Fibroblast of skin of right biceps (primary cell): ENCODE results near the gene PAIP2B.
"Not testable (repeated sequence)": the region's sequence is repeated elsewhere in the genome, so short reads cannot be mapped to it uniquely, and the experiment has no call there.

Source experiments
- DNase-seq: peaks from one replicate; pipeline ENCODE4 v3.0.0-alpha.2; 2013

Gene PAIP2B, protein sequence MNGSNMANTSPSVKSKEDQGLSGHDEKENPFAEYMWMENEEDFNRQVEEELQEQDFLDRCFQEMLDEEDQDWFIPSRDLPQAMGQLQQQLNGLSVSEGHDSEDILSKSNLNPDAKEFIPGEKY

DNA sequence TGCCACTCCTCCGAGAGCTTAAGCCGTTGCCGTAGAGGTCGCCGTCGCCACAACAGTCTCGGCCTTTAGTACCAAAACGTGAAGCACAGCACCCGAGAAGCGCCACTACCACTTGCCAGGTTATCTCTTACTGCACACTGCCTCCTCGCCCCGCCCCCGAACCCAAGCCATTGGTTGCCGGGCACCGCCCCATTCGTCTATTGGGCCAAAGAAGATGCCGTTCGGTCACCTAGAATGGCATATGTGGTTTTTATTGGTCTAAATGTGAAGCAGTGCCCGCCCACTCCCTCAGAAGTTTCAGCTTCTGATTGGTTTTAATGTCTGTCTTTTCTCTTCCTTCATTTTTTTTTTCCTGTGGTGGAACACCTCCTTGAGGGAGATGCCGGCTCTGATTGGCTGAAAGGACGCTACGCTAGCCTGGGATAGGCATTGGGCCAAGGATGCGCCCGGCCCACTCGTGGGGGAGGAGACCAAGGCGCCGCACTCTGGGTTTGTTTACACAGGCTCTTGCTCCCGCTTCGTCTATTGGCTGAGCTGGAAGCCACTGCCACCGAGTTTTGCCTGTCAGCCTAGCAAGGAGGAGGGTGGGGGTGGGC lies at the start of gene PAIP2B:
Gene PAIP2B, minus strand, starts transcription at position 139 of the 596 bp plus-strand sequence. CDS start 24,514 bp downstream, outside the sequence.
- peak; percentile 99 for DNase-seq

DNA sequence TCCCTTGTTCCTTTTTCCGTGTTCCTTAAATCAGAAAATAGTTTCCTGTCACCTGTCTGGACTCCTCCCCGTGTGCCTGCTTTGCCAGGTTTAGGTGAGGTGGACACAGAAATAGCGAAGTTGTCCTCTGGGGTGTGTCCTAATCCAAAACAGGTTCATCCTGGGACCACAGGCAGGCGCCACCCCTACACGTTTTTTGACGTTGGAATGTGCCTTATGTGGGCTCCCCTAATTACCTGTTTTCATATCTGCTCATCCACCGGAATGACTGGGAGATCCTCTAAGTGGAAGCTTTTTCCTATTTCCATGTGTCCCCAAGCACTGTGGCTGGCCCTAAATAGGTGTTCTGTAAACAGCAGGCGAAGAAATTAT lies 49.0 kb upstream of the PAIP2B start:
- no peak for DNase-seq

DNA sequence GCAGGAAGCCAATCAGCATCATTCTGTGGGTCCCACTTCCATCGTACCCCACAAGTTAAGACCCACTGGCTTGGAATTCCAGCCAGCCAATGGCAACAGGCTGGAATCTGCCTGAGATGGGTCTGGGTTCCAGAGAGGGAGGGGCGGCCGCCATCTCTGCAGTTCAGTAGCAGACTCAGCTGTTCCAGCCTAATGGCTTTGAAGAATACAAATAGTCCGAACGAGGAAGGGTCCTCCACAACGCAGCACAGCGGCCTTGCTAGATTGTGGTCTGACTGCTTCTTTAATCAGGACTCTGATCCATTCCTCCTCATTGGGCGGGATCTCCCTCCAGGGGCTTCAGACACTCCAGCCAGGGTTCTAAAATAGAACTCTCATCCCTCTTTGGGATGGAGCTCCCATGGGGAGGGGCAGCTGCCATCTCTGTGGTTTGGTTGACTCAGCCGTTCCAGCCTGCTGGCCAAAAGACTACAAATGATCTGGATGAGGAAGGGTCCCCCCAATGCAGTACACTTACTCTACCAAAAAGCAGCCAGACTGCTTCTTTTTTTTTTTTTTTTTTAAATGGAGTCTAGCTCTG lies 42.7 kb upstream of the PAIP2B start:
- DNase-seq = no peak

DNA sequence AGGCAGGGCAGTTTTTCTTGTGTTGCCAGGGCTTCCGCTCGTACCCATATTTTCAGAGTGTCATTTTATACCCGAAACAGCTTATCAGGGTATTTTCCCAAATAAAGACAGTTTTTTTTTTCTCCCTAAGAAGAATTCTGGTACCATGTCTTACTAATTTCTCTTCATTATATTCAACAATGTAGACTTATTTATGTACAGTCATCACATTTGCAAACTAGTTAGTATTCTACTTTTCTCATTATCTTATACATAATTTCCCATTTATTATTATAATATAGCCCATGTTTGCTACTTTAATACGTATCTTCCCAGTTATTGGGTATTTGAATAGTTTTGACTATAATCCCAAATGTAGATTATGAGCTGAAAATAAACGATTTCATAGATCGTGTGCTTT lies 36.5 kb upstream of the PAIP2B start:
- DNase-seq = no peak

DNA sequence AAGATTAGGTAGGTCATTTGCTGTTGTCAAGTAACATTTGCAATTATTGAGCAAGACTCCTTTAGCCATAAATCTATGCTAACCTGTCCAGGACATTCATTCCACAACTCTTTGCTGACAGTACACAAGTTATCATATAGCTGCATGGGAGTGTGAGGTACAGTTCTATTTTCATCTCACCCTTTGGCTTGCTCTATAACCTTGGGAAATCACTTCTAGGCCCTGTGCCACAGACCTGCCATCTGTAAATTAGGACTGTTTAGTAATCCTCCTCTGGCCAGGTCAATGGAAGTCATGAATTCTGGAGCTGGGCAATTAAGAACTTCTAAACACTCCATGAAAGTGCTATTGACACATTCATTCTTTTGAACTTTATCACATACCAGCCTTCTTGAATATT lies 34.6 kb upstream of the PAIP2B start:
- DNase-seq = no peak

DNA sequence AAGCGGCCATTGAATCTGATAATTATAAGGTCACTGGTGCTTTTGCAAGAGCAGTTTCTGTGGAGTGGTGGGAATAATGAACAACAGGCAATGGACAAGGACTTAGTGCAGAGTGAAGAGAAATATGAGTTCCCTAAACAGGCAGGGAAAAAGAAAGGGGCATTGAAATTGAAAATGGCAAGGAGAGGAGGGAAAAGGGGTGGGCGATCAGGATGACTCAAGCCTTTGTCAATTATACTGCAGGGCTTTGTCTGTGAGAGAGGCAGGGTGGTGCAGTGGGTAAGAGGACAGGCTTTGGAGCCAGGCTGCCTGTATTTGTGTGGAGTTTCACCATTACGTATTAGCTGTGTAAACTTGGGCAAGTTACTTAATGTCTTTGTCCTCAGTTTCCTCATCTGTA lies 29.5 kb upstream of the PAIP2B start:
- no peak for DNase-seq

DNA sequence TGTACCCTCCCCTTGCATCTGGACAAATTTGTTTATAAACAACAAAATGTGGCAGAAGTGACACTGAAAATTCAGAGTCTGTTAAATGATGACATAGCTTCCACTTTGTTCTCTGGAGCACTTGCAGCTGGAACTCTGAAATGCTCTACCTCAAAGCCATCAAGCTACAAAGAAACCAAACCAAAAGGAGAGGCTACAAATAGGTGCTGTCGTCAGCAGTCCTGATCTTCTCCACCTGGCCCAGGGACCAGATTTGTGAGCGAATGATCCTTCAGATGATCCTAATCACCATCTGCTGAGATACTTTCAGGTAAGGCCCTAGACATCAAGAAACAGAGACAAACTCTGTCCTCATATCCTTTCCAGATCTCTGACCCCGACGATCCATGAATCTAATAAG lies 27.9 kb upstream of the PAIP2B start:
- no peak for DNase-seq

DNA sequence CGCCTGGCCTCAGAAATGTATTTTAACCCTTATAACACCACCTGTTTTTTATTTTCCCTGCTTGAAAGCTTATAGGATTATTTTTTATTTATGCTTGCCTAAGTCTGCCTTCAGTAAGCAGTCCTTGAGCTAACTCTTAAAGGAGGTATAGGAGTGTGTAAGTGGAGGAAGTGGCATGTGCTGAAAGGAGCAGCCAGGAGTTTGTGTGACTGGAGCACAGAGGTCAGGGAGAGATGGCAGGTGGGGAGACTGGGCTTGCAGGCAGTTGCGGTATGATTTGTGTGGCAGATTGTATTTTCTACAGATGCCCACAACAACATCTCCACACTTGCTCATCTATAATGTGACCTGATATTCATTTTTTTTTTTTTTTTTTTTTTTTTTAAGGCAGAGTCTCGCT lies 27.2 kb upstream of the PAIP2B start:
- no peak for DNase-seq

DNA sequence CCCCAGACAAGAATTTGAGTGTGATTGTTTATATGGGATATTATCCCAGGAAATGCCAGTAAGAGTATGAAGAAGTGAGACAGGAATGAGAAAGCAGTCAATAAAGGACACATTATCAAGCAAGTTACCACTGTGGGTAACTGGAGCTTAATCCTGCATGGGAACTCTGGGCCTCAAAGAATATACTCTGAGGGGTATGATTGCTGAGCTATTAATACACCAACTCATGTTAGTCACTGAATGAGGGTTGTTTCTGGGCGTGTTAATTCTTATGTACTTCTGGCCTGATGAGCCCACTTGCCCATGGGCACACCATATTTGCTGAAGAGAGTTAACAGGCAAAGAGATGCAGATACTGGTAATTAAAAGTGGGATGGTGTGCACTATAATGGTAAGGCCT lies 26.6 kb upstream of the PAIP2B start:
- no peak for DNase-seq

DNA sequence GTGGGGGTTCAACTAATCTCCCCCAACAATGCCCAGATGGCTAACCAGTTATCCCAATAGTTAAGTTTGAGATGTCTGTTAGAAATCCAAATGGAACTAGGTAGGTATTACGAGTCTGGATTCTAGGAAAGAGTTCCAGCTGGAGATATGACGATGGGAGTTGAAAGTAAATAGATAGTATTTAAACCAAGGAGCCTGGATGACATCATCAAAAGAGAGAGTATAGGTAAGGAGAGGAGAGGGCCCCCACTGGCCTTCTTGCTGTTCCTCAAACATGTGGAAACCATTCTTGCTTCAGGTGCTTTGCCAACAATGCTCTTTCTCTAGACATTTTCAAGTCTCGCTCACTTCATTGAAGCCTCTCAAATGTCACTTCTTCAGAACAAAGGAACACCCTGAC lies 26.0 kb upstream of the PAIP2B start:
- DNase-seq = no peak

DNA sequence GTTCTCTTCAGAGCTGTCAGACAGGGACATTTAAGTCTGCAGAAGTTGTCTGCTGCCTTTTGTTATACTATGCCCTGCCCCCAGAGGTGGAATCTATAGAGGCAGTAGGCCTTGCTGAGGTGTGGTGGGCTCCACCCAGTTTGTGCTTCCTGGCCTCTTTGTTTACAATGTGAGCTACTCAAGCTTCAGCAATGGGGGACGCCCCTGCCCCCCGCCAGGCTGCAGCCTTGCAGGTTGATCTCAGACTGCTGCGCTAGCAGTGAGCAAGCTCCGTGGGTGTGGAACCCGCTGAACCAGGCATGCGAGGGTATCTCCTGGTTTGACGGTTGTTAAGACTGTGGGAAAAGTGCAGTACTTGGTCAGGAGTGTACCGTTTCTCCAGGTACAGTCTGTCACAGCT lies 24.0 kb upstream of the PAIP2B start:
- DNase-seq = no peak

DNA sequence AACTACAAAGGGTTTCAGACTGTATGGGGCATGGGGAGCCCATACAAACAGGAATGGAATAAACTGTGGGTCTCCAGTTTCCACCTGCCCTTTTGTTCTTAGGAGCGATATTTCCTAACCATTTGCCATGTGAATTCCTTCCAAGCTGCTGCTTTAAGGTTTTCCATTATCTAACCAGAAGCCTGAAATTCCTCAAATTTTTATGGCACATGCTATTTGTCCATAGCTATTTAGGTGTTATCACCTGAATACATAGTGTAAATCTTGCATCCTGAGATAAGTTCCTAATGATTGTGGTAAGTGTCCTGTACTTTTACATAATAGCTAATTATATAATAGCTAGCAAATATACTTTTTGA lies 17.4 kb upstream of the PAIP2B start:
- no peak for DNase-seq

DNA sequence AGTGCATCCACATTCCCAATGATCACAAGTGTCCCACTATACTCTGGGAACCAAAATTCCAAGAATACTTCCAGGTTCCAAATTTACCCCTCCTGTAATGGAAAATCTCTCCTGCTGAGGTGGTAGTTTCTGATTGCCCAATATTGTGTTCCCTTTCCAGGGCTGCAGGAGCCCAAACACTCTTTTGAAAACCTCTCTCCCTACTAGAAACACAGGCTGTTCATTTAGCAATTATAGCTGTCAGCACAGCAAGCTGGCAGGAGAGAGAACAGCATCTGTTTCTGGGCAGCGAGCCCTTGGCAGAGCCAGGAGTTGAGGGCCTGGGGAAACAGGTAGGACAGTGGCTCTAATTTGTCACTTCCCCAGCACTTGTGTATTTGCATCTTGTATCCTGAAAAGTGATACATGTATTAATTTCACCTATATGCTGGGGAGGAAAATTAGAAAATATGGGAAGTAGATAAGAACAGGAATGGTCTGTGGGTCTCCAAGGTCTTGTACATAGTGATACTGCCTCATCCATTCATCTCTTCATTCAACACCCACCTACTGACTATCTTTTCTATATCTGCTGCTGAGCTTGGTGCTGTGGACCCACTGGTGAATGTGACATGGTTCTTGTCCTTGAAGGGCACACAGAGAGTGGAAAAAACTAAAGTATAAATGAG lies 16.9 kb upstream of the PAIP2B start:
- no peak for DNase-seq

DNA sequence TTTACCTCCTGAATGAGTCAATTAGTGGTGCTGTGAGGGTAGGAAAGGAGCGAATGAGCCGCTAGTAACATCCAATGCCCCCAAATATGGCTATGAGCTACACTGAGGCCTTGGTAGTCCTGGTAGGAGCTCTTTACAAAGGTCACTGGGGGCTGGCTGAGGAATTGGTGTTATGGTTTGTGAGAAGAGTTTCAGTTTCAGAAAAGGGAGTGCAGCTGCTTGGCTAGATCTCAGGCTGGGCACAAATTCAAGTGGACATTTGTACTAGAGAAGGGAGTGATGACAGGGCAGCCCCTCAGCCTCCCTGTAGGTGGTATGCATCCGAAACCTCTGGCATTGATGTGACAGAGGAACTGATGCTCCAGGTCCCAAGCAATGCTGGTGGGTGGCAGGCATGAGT lies 13.9 kb upstream of the PAIP2B start:
- DNase-seq = no peak

DNA sequence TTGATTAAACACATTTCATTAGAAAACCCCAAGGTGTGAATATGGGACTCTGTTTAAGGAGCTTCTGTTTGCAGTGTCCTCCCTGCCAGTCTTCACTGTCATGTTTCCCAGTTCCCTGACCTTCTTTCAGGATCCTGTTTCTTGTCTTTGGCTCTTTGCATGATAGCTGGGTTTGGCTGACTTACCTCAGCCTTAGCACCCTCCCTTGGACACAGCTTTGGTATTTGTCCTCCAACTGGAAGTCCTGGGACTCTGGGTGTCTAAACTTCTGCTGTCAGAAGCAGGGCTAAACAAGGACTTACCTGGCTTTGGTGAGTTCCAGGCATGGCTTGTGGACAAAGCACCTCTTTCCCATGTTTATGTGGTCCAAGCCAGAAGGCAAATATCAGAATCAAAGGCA lies 11.2 kb upstream of the PAIP2B start:
- no peak for DNase-seq

DNA sequence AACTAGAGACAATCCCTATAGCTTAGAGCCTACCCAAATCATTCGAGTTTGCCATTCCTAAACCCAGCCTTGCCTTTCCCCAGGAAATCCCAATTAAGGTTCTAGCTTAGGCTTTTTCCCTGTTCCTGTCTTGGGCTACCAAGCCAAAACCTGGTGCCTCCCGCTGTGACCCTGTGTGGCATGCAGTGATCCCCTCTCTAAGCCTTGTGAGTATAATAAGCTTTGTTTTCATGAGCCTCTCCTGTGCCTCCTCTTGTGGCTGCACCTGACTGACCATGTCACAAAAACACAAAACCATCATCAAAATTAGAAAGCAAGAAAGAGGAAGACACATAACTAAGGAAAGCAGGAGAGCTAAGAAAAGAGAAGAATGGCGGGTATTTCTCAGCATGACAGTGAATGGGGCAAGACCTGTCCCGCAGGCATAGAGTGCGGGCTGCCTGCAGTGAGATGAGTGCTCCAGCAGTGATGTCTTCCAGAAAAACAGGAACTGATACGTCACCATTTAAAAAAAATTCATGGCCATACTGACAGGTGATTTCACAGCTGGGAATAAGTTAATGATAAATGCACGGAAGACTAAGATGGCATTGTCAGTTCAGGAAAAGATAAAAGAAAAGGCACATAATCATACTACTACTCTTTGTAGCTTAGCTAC lies 9.2 kb upstream of the PAIP2B start:
- DNase-seq = no peak

DNA sequence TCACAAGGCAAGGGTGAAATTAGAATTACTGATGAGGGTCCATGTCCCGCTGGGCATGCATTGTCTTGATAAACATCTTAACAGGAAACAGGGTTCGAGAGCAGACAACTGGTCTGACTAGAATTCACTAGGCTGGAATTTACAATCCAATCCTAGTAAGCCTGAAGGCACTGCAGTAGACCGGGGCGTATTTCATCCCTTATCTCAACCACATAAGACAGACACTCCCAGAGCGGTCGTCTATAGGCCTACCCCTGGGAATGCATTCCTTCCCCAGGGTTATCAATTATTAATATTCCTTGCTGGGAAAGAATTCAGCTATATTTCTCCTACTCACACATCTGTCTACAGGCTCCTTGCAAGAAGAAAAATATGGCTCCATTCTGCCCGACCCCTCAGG lies 6.2 kb upstream of the PAIP2B start:
- not testable (repeated sequence) for DNase-seq

DNA sequence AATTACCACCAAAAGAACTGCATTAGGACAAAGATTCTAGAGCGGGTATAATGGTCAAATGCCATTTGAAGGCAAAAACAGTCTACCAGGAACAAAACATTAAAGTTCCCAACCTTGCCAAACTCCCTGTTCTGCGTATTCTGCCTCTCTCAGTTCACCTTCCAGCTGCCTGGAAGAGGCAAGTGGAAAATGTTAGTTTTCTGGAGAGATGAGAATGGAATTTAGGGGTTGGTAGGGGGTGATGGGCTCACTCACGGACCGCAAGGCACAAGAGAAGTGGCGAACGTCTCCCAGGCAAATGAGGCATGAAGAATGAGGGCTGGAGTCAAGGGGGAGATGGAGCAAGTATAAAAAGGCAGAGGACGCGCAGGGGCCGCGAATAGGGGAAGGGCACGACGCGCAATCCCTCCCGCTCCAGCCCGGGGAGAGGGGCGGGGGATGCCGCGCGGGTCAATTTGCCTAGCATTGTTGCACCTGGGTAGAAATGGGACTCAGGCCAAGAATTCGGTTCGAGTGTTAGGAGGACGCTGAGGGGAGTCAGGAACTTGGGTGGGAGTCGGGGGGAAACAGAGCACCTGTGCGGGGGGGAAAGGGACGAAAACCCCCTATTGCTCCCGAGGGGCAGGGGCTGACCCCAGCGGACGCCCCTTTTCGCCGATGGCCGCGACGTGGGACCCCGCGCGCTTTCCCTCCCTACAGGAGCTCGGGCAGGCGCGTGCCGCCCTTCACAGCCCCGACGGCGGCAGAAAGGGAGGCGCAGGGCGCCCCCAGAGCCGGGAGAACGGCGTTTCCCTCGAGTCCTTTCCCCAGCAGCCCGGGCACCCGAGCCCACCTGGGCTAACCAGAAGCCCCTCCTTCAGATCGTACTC lies 573 bp downstream of the PAIP2B start:
- DNase-seq = peak; percentile 3

DNA sequence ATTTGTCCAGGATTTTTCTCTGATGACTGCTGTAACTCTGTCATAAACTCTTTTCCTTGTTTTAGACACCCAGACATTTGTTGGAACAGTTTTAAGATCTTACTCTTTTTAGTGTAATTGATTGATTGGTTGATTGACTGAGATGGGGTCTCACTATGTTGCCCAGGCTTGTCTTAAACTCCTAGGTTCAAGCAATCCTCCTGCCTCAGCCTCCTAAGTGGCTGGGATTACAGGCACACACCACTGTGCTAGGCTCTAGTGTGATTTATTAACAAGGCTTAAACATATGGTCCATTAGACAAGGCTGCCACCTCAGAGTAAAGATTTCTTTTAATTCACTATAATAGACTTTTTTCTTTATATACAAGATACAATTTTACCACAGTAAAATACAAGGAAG lies 2.0 kb downstream of the PAIP2B start:
- DNase-seq = no peak

DNA sequence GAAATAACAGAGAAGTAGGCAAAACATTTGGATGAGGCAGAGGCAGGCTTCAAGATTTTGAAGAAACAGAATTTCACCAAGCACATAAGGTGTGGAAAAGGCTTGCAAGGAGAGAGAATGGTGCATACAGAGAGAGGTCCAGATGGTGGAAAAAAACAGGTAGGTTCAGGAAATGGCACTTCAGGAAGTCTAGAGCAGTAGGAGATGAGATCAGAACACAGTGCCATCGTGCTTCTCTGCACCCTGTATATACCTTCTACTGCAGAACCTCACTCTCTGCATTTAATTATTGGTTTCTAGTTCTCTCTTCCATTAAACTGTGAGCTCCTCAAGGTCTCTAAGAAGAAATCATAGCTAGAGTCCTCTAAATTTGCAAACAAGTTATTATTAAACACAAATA lies 2.4 kb downstream of the PAIP2B start:
- no peak for DNase-seq

DNA sequence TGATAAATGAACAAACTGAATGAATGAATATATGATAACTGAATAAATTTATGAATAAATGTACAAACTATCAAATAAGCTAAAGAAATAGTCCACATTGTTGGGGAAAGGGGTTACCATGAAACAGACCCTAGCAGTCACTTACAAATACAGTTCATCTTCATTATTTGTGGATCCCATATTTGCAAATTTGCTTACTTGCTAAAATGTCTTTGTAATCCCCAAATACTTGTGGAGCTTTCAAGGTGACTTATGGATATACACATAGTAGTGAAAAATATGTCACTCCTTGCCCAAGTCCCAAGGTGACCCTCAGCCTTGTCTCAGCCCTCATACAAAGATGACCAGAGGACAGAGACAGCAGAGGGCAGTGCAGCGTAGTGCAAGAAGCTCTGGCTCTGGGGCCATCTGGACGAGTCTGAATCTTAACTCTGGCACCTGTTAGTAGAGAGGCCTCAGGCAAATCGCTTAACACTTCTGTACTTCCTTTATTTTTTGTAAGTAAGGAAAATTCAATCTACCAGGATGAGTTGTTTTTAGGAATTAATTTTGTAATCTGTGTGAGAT lies 3.1 kb downstream of the PAIP2B start:
- DNase-seq = peak; percentile 5

DNA sequence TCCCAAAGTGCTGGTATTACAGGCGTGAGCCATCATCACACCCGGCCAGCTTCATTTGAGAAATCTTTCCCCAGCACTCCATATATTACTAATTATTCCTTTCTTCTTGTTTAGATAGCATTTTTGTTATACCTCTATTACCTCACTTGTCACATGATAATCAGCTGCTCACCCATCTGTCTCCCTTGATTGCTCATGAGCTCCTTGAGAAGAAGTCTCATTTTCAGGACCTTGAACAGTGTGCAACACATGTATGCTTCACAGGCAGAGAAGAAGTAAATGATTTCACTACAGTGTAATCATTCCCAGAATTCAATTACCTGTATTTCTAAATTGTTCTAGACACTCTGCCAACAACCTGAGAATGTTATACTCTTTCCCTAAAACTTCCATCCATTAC lies 6.2 kb downstream of the PAIP2B start:
- DNase-seq = no peak

DNA sequence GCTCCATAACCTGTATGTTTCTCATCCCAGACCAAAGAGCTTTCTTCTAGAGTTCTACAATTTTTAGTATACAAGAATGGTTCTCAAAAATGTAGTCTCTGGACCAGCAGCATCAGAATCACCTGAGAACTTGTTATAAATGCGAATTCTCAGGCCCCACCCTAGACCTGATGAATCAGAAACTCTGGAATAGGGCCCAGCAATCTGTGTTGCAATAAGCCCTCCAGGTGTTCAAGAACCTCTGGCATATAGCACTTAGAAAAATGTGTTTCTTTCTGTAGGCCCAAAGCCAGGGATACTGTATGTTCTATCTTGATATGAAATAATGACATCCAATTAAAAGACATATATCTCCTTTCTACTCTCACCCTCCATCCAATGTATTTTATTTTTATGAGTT lies 10.4 kb downstream of the PAIP2B start:
- no peak for DNase-seq
